NOMO-1 (cell line): ENCODE results near the gene DBX1.
"Not testable (repeated sequence)": the region's sequence is repeated elsewhere in the genome, so short reads cannot be mapped to it uniquely, and the experiment has no call there.

Experiments used
- DNase-seq, 2 experiments: peaks; one replicate each; lab custom pipeline; 2025; ENCODE audit not compliant: unreplicated experiment in 2 of 2; lab: John Stamatoyannopoulos, UW

DBX1 gene, protein sequence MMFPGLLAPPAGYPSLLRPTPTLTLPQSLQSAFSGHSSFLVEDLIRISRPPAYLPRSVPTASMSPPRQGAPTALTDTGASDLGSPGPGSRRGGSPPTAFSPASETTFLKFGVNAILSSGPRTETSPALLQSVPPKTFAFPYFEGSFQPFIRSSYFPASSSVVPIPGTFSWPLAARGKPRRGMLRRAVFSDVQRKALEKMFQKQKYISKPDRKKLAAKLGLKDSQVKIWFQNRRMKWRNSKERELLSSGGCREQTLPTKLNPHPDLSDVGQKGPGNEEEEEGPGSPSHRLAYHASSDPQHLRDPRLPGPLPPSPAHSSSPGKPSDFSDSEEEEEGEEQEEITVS

DNA sequence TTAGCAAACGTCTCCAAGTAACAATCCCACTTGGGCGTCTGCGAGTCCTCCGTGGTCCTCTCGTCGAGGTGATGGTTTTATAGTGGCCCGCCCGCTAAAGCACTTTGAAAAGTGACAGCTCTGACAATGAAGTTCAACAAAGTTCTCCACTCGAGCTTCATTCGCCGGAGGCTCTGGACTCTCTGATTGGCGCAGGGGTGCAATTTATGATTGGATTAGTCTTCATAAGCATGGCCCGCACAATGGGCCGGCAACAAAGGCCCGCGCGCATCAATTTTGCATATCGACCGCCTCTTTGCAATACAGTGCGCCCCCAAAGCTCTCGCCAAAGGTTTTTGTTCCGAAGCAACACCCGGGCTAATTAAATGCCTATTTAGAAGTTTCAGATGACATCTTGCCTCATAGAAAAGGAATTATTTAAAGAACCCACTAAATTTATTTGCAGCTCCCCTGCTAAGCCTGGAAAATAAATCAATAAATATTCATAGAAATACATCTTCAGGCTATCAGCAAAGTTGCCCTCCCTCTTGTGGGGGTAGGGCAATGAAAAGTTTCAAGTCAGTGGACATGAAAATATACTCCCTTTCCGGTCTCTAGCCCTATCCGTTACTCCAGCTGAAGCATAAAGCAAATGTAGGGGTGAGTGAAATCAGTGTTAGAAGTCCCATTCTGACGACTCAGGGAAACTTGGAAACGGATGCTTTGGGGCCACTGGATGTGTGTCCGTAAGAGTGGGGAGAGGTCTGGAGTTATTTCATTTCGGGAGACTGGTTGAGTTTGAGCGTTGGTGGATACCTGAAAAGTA lies at the start of gene DBX1:
Gene DBX1, minus strand, starts transcription at position 51 of the 805 bp plus-strand sequence. CDS start 151 bp downstream, outside the sequence.
- DNase-seq, result no peak

DNA sequence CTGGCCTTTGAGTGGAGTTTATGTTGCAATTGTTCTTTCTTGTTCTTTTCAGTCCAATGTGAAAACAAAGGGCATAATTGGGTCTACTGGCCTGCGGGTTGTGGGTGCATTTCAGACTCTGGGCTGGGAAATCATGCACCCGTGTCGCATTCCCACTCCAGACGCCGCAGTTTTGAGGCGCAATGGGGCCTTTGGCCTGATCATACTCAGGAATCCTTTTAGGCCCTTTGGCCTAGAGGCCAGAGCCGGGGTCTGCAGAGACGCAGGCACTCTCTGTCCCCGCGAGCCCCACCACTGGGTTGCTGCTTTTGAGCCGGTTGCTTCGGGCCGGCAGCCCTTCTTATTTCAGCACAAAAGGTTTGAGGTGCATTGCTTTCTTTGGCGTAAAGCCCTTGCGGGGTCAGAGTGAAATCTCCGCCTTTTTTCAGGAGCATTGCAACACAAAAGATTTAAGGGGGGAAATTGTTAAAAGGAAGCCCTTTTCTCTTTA lies 48.4 kb upstream of the DBX1 start:
- no peak for DNase-seq

DNA sequence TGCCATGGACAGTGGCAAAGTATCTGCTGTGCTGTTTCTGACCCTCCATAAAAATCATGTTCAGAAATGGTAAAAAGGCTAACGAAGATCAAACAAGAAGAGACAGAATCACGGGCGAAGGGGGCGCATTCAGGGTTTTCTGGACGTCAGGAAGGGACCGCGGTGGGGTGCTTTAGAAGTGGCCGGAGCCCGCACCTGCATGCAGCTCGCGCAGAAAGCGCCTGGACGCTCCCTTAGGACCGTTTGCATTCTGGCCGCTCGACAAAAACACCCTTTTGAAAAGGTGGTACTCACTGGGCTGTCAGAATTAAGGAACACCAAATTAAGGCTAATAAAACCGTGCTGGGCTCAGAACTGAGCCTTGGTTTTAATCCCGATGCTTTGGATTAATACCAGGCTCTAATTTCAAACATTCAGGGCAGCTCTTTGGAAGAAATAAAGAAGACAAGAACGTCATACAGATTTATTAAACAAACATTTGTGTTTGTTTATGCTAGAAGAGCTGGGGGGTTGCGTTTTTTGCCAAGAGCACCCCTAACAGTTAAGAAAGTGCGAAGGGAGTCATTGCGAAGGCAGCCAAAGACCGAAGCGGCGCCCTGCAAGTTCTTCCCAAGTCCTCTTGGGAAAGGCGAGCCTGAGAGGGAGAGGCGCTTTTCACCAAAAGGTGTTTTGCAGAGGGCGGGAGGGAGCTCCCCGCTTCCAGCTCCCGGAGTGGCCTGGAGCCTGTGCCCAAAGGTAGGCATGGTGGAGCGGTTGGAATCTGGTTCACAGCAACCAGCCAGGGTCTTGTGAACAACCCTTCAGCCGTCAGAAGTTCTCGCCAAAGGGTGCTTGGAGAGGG lies 47.7 kb upstream of the DBX1 start:
- DNase-seq, result no peak

DNA sequence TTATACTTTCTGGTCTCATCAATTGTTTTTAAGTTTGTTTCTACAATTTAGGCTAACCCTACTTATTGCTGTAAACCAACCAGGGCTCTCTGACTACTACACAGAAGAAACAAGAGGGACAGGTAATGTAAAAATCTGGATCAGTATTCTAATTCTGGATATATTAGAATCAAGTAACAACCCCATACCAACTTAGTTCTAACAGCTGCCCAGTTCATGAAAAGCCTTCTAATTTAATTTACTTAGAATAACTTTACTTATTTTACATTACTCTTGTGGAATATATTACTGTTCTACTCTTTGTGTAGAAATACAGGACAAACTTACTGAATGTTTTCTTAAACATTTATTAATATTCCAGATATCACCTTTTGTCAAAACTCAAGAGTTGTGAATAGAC lies 45.5 kb upstream of the DBX1 start:
- DNase-seq, result no peak

DNA sequence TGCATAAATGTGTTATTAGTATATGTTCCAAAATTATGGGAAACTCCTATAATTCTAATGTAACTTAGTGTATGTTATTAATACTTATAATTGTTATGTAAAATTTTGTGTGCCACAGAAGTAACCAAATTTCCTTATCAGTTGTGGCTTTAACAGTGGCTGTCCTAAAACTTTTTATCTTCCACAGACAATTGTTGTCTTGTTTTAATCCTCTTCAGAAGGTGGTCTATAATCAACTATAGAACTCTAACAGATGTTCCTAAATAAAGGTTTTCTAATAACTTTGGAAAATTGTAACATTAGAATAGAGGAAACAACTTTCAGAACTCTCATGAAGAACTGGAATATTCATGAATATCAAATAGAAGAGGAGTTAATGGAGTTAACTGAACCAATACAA lies 44.4 kb upstream of the DBX1 start:
- DNase-seq, result no peak

DNA sequence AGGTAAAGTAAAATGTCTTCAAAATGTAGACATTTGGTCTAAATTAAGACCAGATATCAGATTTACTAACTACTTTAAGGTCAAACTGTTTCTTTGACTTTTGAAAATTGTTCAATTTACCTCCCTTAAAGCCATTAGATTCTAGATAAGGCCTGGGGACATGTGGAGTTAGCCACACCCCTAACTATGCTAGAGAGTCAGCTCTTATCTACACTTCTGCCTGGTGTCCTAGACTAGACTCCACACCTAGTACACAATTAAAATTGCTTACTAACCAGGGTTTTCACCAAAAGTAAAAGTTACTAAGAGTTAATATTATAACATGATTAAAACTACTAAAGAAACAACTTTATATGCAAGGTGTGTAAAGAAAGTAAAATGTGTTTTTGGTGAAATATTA lies 43.6 kb upstream of the DBX1 start:
- no peak for DNase-seq

DNA sequence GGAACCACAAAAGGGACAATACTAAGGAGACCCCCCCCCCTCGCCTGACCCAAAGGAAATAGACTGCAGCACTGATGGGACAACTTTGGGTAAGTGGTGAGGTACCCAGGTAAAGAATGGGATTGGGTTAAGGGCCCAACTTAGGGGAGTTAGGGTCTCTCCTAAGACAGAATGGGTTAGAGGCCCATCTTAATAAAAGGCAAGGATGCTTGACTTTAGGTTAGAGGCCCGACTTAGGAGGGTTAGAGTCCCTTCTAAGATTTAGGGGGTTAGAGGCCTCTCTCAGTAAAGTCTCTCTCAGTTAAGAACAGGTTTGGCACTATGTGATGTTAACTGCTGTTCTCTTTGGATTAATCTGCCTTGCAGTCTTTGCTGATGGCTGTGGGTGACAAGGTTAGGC lies 41.0 kb upstream of the DBX1 start:
- DNase-seq, result no peak

DNA sequence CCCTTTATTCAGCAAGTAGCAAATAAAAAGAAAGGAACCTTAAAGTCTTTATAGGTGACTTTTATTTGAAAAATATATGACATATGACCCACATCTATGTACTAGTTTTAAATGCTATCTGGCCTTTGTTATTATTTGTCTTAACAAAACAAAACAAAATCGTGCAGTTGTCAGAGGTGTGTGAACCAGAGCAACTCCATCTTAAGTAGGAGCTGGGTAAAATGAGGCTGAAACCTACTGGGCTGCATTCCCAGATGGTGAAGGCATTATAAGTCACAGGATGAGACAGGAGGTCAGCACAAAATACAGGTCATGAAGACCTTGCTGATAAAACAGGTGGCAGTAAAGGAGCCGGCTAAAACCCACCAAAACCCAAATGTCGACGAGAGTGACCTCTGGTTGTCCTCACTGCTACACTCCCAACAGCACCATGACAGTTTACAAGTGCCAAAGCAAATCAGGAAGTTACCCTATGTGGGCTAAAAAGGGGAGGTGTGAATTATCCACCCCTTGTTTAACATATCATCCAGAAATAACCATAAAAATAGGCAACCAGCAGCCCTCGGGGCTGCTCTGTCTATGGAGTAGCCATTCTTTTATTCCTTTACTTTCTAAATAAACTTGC lies 40.2 kb upstream of the DBX1 start:
- DNase-seq, result not testable (repeated sequence)

DNA sequence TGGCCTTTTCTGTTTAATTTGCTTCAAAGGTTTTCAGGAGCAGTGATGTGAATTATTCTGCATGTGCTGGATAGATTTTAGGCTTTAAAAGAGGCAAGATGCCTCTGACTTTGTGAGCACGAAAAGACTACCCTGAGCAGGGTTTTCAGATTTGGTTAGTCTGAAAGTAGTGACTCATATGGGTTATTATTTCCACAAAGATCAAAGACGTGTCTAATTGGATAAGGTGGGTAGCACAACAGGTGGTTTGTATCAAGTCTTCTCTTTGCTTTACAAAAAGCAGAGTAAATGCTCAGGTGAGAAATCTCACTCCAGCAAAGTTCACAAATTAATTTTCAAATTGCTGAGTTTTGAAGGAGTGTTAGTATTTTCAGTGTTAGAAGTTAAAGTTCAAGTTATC lies 37.6 kb upstream of the DBX1 start:
- no peak for DNase-seq

DNA sequence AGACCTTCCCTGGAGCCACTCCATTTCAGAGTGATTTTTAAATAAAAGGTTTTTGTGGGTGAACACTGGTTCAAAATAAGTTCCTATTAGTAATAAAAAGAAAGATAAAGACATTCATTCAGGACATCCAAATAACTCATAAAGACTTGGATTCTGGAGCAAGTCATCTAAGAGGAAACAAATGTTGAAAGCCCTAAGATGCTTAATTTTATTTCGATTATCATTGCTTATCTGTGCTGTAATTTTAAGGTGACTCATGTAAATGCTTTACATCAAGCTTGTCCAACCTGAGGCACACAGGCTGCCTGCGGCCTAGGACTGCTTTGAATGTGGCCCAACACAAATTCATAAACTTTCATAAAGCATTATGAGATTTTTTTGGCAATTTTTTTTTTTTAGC lies 34.2 kb upstream of the DBX1 start:
- no peak for DNase-seq

DNA sequence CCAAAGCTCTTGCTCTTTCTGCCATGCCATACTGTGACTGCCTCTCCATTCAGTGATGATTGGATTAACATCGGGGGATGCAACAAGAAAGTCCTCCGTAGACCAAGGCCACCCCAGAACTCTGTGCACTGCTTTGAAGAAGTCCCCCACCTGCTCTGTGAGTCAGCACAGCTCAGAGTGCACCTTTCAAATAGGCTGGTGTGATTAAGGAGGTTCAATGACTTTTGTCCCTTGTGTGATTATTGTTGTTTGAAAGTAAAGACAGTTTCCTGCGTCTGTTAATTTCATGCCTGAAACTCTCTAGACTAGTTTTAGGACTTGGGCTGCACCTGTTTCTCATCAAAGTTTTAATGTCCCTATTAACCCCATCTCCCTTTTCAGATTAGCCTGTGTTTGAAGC lies 33.0 kb upstream of the DBX1 start:
- DNase-seq, result no peak

DNA sequence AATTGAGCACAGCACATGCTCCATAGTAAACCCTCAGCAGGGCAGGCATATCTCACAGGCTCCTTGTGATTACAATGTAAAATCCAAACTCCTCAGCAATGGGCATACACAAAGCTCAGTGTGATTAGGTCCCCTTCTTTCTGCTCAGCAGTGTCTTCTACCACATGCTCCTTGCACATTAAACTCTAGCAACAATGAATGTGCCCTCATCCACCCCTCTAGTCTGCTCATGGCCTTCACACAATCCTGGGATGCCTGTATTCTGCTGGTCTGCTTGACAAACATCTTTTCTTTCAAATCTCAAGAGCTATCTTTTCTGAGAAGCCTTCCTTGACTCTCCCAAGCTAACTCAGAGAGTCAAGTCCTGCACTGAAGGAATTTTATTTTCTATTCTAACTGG lies 32.4 kb upstream of the DBX1 start:
- no peak for DNase-seq

DNA sequence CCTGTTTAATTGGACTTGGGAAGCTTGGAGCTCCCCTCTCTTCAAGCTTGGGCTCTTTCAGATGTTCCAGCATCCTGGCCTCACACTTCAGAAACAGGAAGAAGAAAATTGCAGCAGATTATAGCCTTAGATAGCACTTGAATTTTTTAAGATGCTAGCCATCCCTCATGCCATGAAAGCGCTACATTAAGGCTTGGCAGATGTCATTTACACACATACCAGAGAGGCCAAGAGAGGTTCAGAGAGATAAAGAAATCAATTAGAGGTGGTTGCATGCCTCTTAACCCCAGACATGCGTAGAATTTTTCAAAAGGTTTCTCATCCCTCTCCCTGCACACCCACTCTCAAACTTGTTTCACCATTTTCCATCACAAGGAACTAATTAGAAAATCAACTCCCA lies 31.9 kb upstream of the DBX1 start:
- no peak for DNase-seq

DNA sequence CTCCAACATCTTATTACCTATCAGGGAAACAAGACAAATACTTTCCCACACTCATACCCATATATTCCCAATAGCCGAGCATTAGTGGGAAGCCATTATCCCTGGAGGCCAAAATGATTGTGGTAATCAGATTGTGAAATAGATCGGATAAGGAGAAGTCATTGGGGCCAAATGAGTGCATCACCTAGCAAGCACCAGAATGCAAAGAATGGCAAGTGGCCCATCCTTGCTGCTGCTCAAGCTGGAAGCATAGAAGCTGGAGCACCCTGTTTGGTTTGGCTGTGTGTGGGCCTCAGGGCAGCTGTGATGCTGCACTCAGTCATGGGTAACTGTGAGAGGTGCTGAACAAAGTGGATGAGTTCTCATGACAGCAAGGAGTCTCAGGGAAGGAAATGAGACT lies 18.7 kb upstream of the DBX1 start:
- no peak for DNase-seq

DNA sequence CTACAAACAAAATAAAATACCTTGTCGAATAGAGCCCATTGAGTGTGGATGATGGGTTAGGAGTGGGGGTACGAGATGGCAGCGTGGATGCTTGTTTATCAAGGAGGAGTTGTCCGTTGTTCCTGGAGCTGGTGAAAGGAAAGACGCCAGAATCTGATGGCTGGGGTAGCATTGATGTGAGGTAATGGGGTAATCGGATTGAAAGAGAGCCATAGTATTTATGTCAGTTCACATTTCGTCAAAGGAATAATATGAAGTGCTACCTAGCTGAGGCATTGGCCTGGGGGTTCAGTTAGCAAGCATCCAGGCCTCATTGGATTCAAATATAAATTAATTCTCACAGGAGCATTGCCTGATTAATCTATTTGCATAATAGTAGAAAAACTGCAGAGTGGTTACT lies 16.9 kb upstream of the DBX1 start:
- no peak for DNase-seq

DNA sequence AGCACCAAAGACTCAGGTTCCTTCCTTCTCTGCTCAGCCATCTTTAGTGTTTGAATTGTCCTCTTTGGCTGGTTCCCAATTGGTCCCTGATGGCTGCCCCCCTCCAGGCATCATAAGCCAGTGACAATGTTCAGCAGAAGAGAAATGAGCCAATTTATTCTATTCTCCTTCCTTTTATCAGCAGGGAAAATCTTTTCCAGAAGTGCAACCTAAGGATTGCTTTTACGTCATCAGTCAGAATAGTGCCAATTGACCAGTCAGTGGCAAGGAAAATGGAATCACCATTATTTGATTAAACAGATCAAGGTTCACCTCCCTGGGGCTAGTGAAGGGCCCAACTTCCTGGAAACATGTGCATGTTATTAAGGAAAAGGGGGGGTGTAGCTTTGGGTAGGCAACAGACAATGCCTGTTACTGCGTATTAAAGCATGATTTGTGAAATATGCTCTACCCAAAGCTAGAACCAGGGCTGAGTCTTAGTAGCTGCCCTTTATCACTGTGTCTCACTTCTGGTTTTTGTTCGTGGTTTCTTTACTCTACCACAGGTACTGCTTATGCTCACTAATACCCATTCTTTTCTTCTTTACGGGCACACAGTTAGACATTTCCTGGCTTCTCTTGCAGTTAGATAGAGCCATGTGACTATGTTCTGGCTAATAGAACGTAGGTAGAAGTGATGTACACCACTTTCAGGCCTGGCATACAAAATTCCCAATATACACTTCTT lies 12.6 kb upstream of the DBX1 start:
- no peak for DNase-seq

DNA sequence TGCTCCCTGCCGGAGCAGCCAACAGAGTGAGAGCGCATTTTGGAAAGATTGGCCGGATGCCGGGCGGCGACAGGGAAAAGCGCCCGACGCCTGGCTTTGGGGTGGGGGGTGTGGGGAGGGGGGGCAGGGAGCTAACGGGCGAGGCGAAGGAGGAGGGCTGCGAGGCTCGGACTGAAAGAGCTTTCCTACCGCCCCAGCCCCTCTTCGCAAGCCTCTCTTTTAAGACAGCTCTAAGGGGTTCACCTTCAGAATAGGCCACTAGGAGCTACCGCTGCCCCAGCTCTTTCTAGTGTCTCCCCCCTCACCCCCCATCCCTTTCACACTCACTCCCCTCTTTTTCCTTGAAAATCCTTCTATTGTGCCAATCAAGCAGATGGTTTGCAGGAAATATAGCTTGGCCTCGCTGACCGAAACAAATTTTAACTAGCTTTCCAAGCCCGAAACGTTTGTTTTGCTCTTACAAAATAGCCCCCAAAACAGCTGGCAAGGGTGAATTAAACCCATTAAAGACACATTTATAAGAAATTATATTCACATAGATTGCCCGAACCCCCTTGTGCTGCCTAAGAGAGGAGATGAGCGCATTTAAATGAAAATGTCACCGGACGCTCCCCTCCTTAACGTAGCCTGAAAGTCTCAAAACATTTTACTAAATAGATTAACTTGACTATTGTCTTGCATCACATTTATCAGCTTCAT lies 3.7 kb upstream of the DBX1 start:
- no peak for DNase-seq

DNA sequence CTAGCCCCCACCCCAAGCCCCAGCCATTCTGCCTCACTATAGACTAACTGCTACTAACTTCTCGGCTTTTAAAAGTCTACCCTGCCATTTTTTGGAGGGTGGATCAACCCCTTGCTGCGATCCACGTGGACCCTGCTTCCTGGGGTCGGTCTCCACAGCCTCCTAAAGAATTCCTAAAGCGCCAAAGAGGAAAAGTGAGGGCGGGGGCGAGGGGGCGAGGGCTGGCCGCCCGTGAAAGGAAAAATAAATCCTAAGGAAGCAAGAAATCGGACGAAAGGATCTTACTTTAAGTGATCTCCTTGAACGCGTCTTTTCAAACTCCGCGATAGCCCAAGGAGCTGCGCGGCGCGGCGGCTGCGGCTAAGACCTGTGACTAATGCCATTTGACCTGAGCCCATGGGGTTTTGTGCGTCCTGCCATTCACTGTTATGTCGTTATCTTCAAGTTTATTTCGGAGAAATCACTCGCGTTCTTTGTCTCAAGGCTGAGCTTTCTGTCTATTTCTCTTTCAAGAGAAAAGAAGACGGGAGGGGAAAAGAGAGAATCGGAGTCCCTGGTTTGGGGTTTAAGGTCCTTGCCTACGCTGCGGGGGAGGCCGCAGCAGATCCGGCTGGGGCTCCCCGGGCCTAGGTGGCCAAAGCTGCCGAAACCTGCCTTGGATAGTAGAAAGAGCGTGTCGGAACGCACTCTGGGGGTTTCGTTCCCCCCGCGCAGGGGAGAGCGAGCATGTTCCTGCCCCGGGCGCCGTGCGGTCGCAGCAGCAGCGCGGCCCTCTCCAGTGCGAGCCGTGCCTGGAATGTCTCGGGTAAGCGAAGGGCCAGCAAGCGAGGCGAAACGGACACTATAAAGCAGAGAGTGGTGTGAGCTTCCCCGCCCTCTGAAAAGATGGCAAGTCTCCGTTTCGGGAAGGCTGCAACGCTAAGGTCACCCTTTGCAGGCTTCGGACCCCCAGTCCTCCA lies 2.8 kb upstream of the DBX1 start:
- no peak for DNase-seq
